Activated B cell treated with CpG ODN at 0.5 μM for 24 hours (primary cell): ENCODE measurements around the gene LRRC8A. TPM values are rescaled to one million over a fixed set of nuclear protein-coding genes. Genes with fewer than 3 reads are reported as not detected.

Experiments
- ATAC-seq: fragments of 200-7000 bp; cut with Tn5 transposase; one replicate; pipeline ENCODE4 v1.10.0; 2021; ENCODE audit warnings: low read depth, mild to moderate bottlenecking, moderate library complexity
- CTCF ChIA-PET: fragments of 350-600 bp; sonication (Branson Sonifier 250); formaldehyde crosslinking; loops from one replicate; lab custom pipeline; 2021; ENCODE audit warnings: antibody characterized with exemption; lab: Charles Lee
- POLR2A ChIA-PET: fragments of 350-600 bp; sonication (Branson Sonifier 250); formaldehyde crosslinking; loops from one replicate; lab custom pipeline; 2021; ENCODE audit warnings: antibody characterized with exemption; lab: Charles Lee
- DNase-seq: peaks from one replicate; pipeline ENCODE4 v3.0.0; 2022
- H3K27ac Mint-ChIP-seq: one replicate; pipeline ENCODE4 v1.8.0; 2020; ENCODE audit warnings: mixed read lengths
- H3K27me3 Mint-ChIP-seq: one replicate; pipeline ENCODE4 v1.8.0; 2021; ENCODE audit warnings: mixed read lengths
- H3K36me3 Mint-ChIP-seq: one replicate; pipeline ENCODE4 v1.8.0; 2021; ENCODE audit warnings: low read depth, mixed read lengths
- H3K4me1 Mint-ChIP-seq: one replicate; pipeline ENCODE4 v1.8.0; 2021; ENCODE audit warnings: mixed read lengths
- H3K4me3 Mint-ChIP-seq: one replicate; pipeline ENCODE4 v1.8.0; 2020; ENCODE audit warnings: mild to moderate bottlenecking, mixed read lengths
- H3K9me3 Mint-ChIP-seq: one replicate; pipeline ENCODE4 v1.8.0; 2020; ENCODE audit warnings: mixed read lengths
- CTCF ChIP-seq: fragments of 200-600 bp; IDR thresholded peaks from one replicate; pipeline ENCODE4 v1.8.0; 2022; ENCODE audit warnings: antibody characterized with exemption, mild to moderate bottlenecking
- intact Hi-C: fragments of 100-400 bp; cut with micrococcal nuclease; formaldehyde crosslinking; loops from one replicate; pipeline ENCODE4 v1.15.1; 2024
- total RNA-seq: library from RNA; stranded (reverse); gene quantifications from 2 replicates; pipeline ENCODE4 v1.2.3, GENCODE V29; 2022

Gene LRRC8A
- total RNA-seq, 1 donor from 2014 or later: 10.4 TPM

GRCh38 chr9:128902351-128903078 is 20.6 kb downstream of the LRRC8A start:
- no peaks in the 10 kb centered on the region for H3K9me3 Mint-ChIP-seq
- ChIA-PET POLR2A (interaction anchor here (0.6 to 1.4 kb wide), 6 partner anchors 9 to 249 kb away, joined by 3 to 4 read pairs (median 3); partner anchors contain the start of genes ENDOG, KYAT1 and PHYHD1), CTCF (no interaction called here)
- peak overlapping the region; percentile 64 for H3K4me3 Mint-ChIP-seq
- peaks cover 48% of the 10 kb centered on the region for H3K4me1 Mint-ChIP-seq
- H3K27ac Mint-ChIP-seq: peak overlapping the region; percentile 95
- H3K27me3 Mint-ChIP-seq: no peaks in the 10 kb centered on the region
- intact Hi-C loops: loop anchor here (1.0 to 2.0 kb wide), 2 partner anchors 20 to 40 kb away; partner anchors contain the start of gene LRRC8A
- ATAC-seq (peak; percentile 96), DNase-seq (peak; percentile 56)
- H3K36me3 Mint-ChIP-seq: peaks cover 8% of the 10 kb centered on the region
- TF ChIP-seq CTCF: no peak

- Mint-ChIP-seq H3K4me1 (peaks cover 47% of the 10 kb centered on the region), H3K9me3 (no peaks in the 10 kb centered on the region), H3K36me3 (peaks cover 13% of the 10 kb centered on the region), H3K27me3 (no peaks in the 10 kb centered on the region), H3K4me3 (no peak overlapping the region), H3K27ac (peak overlapping the region; percentile 95)
- intact Hi-C loops: loop anchor here (2.0 kb wide), 1 partner anchor 40 kb away; no protein-coding TSS in a partner anchor
- ChIA-PET POLR2A (interaction anchor here (0.6 to 1.4 kb wide), 2 partner anchors 18 to 249 kb away, joined by 3 read pairs; partner anchors contain the start of gene PHYHD1), CTCF (no interaction called here)
- DNase-seq (no peak), ATAC-seq (no peak)
- no peak for TF ChIP-seq CTCF
These were observed 21.1 kb downstream of the LRRC8A start for GRCh38 chr9:128903079-128903461.

GRCh38 chr9:128903871-128904620 is 22.1 kb downstream of the LRRC8A start:
- intact Hi-C loops: loop anchor here (2.0 kb wide), 1 partner anchor 41 kb away; no protein-coding TSS in a partner anchor

GRCh38 chr9:128905964-128906363 is 24.0 kb downstream of the LRRC8A start:
- Mint-ChIP-seq H3K9me3 (no peaks in the 10 kb centered on the region), H3K4me1 (peaks cover 19% of the 10 kb centered on the region), H3K27me3 (no peaks in the 10 kb centered on the region), H3K36me3 (peaks cover 26% of the 10 kb centered on the region), H3K4me3 (no peak overlapping the region), H3K27ac (no peak overlapping the region)
- no peak for TF ChIP-seq CTCF
- no peak for ATAC-seq
- DNase-seq: no peak
- CTCF ChIA-PET: no interaction called here
- POLR2A ChIA-PET: interaction anchor here (0.6 kb wide), 1 partner anchor 16 kb away, joined by 9 read pairs; no protein-coding TSS in a partner anchor
- intact Hi-C loops: no loop called here

More at GRCh38 chr9:128903871-128904620, 22.1 kb downstream of the LRRC8A start:
- no peak overlapping the region for H3K4me3 Mint-ChIP-seq
- H3K27ac Mint-ChIP-seq: peak overlapping the region; percentile 66
- ATAC-seq (no peak), DNase-seq (no peak)
- TF ChIP-seq CTCF: no peak
- ChIA-PET POLR2A (interaction anchor here (0.6 to 1.4 kb wide), 2 partner anchors 17 to 35 kb away, joined by 3 to 4 read pairs; partner anchors contain the start of gene PHYHD1), CTCF (no interaction called here)
- H3K36me3 Mint-ChIP-seq: peaks cover 23% of the 10 kb centered on the region
- peaks cover 37% of the 10 kb centered on the region for H3K4me1 Mint-ChIP-seq
- H3K9me3 Mint-ChIP-seq: no peaks in the 10 kb centered on the region
- no peaks in the 10 kb centered on the region for H3K27me3 Mint-ChIP-seq
